Fibroblast of skin of right biceps (primary cell): Measurements from ENCODE around the gene NDUFV3.
"Not testable (repeated sequence)": the region's sequence is repeated elsewhere in the genome, so short reads cannot be mapped to it uniquely, and the experiment has no call there.

ENCODE experiments used
- DNase-seq: peaks from one replicate; pipeline ENCODE4 v3.0.0-alpha.2; 2013

NDUFV3 gene

DNA sequence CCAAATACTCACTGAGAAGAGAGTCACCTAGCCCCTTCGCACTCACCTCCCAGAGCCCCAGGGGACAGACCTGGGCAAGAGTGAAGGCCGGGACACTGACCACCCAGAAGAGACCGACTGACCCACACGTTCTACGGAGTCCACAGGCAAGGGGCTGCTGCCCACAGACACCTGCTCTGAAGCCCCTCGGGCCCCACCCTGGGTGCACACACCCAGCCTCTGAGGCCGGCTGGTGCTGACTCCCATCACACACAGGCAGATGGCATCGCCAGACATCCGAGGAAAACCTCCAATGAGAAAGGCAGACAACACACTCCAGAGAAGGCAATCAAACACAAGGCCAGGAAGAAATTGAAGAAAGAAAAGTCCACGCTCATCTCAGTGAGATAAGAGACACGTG is 35.9 kb upstream of the NDUFV3 start:
- no peak for DNase-seq

DNA sequence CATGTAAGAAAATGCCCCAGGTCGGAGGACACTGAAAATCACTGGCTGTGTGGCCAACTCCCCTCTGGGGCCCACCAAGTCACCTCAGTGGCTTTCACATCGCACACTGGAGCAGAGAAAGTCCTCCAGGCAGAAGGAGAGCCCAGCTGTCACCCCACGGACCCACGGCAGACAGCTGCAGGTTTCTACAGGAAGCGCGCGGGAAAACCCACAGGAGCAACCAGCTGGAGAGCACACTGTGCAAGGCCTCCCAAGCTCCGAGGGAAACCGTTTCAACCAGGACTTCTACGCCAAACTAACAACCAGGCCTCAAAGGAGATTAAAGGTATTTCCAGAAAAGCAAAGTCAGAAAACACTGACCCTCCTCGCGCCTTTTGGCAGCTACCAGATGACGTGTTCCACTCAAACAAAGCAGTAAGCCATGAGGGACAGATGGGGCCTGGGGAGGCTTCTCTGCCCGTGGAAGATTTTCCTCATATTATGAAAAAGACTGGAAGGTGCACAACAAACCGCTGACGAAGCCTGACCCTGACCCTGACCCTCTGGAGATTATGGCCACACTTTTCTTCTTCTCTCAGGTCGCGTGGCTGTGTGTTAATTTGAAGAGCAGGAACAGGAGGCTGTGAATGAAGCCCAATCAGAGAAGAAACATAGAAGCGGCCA is 34.8 kb upstream of the NDUFV3 start:
- DNase-seq: no peak

DNA sequence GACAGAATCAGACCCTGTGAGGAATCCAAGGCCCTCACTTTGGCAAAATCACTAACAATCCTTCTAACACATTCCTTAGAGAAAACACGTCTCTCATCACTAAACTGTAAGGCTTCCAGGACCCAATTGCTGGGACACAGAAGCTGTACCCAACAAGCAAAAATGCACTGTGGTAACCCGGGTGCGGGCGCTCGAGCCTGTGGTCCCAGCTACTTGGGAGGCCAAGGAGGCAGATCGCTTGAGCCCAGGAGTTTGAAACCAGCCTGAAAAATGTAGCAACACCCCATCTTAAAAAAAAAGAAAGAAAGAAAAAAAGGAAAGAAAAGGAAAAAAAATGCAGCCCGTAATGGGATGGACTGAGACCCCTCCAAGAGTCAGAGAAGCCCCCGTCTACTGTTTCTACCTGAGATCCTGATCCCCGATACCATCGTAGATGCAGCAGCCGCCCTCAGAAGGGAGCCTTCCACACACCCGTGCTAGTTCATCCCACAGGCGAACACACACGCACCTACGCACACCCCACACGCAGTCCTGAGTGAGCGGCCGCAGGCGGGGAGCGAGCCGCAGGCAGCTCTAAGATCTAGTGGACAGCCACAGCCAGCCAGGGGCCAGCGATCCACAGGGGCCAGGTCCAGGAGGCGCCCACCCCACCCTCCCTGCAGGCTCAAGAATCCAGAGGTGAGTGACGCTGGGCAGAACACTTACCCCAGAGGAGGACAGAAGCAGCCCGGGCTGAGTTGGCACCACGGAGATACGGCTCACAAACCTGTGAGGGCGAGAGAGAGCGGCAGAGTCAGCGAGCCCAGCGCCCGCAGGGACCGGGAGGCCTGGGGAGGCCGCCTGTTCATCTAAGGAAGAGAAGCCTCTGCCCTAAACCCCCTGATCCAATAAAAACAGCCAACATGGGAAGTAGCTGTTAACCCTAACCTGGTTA is 33.9 kb upstream of the NDUFV3 start:
- DNase-seq: no peak

DNA sequence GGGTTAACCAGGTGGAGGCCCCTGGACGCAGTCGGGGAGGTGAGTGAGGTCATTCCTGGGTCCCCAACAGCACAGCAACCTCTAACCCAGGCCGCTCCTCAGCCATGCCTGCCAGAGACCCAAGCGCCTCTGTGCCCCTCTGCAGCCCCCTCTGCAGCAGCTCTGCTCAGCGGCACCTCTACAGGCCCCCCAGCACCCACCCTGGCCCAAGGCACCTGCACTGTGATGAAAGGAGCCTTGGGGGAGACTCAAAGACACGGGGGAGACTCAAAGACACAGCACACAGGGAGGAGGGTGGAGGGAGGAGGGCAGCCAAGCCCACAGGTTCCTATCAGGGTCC is 33.2 kb upstream of the NDUFV3 start:
- no peak for DNase-seq

DNA sequence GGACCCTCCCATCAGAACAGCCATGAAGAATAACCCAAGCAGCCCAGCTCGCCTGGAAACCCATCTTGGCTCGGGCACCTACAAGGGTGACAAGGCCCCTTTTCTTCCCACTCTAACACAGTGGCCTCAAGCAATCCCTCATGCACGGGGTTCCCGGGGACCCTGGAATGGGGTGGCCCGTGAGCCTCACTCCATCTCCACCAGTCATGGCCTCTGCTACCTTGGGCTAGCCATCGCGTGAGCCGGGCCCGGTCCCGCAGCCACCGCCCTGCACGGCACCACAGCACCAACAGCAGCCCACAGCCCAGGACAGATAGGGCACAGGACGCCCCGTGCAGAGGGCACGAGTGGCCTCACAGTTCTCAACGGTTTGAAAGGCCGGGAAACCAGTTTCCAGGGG is 32.8 kb upstream of the NDUFV3 start:
- DNase-seq: no peak

DNA sequence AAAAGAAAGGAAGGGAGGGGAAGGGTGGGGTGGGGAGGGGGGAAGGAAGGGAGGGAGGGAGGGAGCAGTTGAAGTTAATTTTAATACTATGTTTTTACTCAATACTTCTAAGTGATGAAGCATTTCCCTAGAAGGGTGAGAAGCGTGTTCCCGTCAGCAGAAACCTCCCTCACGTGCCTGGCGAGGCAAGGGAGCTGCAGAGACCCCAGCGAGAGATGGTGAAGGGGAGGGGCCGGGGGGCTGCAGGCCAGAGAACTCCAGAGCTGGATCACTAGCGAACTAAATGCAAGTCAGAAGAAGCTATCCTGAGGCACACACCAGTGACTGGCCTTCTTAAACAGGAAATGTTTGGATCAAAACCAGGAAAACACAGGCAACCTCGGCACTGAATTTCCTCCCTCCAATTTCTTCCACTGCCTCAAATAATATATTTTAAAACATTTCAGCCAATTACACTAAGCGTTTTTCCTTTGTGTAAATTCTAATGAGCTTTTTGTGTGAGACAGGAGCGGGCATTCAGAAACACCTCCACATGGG is 31.7 kb upstream of the NDUFV3 start:
- DNase-seq: no peak

DNA sequence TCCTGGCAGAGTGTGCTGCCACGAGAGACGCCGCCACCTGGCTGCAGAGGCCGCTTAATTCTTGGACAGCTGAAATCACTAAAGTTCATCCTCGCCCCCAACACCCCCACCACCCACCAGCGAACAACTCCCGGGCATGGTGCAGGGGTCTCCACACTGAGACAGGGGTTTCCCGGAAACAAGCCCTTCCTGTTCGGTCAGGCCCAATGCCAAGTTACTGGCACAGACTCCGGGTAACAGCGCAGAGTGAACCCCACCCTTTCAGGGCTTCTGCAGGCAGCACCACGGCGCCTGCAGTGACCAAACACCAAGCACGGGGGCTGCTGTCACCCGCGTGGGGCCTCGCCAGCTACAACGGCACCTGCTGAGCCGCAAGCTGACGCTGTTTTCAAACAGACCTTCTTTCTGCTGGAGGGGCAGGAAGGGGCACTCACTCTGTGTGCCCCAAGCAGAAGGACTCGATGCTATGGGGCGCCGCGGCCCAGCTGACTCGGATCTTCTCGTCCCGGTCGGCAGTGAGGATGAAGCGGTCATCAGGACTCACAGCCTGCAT is 31.2 kb upstream of the NDUFV3 start:
- DNase-seq: no peak

DNA sequence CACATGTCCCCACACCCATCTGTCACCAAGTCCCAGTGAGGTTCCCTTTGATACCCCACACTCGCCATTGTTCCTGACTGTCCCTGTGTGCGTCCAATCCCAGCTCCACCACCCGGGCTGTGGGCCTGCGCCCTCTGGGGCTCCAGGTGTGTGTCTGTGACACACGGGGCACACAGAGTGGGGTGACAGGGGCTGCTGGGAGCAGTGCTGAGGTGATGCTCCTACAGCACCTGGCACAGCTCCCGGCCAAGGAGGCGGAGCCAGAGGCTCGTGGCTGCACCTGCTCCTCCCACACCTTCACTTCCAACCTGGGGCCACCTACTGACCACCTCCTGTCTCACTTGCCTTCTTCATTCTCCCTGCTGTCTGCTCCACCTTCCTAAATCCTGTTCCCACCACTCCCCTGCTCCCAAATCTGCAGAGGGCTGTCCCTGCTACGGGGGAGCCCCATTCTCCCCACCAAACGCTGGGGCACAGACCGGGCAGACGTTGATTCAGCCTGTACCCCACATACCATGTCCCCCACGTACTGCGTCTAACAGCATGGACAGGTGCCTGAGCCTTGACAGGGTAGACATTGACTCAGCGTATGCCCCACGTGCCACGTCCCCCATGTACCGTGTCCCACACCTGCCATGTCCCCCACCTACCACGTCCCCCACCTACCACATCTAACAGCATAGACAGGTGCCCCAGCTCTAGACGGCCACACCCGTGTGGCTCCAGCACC is 30.2 kb upstream of the NDUFV3 start:
- no peak for DNase-seq

DNA sequence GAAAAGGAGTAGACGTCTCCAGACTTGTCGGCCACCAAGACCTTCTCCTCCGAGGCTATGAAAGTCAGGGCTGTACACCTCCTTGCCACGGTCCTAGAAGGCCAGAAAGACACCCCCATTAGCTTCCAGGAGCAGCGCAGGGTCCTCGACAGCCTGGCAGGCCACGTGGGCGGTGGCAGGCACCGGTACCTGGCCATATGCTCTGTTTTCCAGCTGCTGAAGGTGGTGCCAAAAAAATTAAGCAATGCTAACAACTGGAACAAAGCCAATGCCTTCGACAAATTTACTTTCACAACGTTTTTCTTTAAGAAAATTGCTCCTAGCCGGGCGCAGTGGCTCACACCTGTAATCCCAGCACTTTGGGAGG is 29.6 kb upstream of the NDUFV3 start:
- DNase-seq: no peak

DNA sequence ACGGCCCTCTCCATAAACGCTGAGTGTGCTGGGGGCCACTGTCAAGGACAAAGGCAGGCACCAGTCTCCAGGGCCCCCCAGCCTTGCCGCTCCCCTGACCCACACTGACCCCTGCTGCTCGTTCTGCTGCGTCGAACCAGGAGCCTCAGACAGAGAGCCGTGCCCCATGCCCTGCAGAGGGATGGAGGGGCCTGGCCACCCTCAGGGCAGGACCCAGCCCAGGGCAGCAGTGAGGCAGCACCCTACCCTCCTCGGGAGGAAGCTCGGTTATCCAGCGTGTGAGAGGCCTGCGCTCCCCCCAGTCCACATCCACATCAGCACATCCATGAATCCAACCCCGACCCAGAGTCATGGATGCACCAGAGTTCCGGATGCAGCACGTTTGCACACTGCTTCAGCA is 28.8 kb upstream of the NDUFV3 start:
- no peak for DNase-seq

DNA sequence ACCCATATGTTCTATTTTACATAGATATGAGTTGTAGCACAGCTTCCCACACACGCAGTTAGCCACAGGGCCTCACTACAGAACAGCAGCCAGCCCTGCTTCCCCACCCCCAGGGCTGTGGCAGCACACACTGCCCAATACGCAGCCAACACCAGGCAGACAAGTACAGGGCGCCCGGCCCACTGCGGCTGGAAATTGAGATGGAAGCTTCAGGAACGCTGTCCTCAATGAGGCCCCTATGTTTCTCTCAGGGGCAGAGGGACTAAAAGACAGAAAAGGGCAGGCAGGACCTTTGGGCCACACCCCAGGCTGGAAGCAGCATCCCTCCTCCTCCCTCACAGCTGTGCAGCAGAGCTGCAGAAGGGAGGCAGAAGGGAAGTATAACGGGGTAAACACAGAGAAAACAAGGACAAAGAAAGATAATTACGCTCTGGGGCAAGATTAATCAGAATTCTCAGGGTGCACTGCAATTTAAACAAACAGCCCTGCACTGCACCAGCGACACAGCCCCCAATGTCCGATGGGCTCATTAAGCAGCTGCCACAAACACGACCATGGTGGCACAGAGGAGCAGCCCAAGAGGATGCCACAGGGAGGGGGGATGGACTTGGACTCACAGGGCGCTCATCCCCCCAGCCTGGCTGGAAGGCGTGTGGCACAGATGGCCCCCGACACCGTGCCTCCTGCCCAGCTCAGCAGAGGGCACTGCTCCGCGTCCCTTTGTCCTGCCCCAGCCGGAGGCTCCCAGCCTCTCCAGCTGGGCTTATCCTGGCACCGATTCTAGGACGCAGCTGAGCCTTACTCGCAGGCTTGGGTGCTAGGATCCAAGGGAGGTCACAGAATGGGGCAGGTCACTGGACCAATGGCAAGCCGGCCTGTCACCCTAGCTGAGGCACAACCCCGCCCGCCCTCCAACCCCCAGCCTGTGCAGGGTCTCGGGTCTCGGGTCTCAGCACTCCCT is 28.0 kb upstream of the NDUFV3 start:
- DNase-seq: no peak

DNA sequence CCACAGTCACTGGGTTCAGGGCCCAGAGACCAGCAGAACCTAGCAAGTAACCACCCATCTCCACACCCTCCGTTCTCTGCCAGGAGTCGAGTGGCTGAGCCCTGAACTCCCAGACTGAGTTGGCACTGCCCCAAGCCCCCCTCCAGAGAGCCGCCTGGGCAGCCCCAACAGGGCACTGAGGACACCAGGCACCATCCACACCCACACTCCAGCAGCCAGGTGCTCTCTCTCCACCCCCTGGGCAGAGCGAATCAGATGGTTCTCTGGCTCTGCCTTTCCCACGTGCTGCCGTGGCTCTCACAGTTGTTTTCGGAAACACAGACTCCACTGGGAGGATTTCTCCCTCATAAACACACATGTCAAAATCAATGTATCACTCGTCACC is 27.3 kb upstream of the NDUFV3 start:
- DNase-seq: no peak

DNA sequence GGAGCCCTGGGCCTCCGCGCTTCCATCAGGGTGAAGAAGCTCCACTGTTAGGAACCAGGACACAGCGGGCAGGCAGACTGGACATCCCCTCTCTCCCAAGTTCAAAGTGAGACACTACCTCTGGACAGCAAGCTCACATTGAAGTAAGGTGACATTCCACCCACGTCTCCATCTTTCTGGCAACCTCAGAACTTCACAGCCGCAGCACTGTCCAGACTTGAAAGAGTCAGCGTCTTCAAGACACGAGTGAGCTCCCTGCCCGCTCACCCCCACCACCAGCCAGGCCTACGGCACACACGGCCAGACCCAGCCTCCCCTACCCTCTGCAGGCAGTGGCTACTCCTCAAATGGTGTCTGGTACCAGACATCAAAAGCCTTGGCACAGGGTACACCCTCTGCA is 24.9 kb upstream of the NDUFV3 start:
- no peak for DNase-seq

DNA sequence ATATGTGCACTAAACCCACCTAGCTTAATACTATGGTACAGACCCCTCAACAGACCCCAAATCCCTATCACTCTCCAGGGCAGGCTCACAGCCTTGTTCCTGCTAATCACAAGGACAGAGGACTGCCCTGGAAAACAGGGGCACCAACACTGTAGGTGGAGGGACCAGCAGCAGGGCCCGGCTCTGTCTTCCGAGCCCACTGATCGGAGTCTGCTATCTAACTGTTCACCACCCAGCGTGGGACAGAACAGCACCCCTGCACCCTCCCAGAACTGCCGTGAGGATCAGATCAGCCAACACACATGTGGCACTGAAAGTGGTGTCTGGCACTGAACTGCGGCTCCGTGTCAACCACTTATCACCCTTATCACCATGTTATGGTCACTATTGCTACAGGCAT is 20.0 kb upstream of the NDUFV3 start:
- no peak for DNase-seq

DNA sequence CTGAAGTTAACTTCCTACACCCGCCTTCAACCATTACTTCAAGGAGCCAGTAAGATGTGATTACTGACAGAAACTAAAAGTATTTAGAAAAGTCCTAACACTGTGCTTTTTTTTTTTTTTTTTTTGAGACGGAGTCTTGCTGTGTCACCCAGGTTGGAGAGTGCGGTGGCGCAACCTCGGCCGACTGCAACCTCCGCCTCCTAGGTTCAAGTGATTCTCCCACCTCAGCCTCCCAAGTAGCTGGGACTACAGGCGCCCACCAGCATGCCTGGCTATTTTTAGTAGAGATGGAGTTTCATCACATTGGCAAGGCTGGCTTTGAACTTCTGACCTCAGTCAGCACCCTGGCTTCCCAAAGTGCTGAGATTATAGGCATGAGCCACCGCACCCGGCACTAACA is 17.3 kb upstream of the NDUFV3 start:
- not testable (repeated sequence) for DNase-seq

DNA sequence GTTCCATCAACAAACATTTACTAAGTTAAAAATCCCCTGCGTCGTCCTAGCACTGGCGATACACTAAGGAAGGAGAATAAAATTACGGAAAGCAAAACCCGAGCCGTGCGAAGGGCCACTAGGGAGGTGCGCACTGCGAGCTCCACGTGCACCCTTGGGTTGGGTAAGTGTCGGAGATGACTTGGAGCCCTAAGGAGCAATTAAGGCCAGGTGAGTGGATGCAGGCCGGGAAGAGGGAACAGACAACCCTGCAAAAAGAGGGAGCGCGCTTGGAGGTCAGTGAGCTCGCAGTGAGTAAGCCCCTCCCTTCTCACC is 14.5 kb upstream of the NDUFV3 start:
- no peak for DNase-seq

DNA sequence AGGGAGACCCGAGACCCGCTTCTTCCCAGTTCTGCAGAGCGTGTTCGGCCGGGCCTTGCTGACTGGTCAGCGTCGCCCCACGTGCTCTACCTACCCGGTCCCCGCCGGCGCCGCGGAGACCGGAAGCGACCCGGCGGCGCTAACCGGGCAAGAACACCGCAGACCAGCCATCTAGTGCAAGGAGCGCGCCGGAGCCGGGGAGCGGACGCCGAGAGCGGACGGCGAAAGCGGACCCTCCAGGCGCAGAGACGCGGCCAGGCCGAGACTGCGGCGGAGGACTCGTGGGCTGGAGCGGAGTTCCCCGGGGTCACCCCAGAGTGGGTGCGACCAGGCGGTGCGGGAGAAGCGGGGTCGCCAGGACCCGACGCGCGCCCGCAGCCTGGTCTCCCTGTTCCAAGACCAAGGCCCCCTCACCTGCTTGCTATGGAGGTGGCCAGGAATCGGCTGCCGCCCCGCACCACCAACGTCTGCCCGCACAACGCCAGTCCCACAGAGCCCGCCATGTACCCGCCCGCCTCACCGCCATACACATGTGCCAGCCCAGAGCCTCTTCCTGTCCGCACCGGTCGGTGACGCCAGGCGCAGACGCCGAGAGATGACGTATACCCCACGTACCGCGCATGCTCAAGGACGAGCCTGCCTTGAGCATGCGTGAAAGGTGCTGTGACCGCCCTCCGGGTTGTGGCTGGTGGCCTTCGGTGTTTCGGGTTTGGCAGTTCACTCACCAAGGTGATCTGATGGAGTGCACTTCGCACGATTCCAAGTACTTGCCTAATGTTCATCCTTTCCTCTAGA is 13.9 kb upstream of the NDUFV3 start, which contains the start of gene WDR4:
TSS of gene WDR4 (minus strand) at position 547 of the 795 bp plus-strand sequence. CDS start at position 503, 44 bp downstream.
- DNase-seq: peak; percentile 97

DNA sequence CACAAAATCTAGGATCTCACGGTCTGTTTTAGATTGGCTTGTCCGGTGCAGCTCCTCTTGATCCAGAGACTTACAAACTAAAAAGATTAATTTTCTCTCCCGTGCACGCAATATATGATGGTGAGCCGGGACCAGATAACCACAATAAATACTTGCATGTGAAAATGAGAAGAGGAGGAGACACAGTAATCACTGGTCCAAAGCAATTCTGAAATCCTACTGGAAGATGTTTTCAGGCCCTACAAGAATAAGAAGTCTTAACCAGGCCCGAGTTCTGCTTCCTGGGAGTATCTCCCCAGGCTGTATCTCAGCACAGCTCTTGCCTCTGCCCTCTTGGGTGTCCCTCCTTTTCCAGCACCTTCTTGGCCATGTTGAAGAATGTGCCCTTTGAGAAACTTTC is 12.8 kb upstream of the NDUFV3 start:
- no peak for DNase-seq

DNA sequence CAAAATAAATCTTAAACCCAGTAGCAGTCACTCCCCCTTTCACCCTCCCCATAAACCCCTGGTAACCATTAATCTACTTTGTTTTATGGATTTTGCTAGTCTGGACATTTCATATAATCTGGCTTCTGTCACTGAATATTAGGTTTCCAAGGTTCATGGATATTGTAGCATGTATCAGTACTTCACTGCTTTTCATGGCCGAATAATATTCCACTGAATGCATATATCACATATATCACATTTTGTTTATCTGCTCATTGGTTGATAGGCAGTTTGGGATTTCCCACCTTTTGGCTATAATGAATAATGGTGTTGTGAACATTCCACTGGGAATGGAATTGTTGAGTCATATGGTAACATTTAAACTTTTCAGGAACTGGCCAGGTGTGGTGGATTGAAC is 9.2 kb upstream of the NDUFV3 start:
- DNase-seq: no peak

DNA sequence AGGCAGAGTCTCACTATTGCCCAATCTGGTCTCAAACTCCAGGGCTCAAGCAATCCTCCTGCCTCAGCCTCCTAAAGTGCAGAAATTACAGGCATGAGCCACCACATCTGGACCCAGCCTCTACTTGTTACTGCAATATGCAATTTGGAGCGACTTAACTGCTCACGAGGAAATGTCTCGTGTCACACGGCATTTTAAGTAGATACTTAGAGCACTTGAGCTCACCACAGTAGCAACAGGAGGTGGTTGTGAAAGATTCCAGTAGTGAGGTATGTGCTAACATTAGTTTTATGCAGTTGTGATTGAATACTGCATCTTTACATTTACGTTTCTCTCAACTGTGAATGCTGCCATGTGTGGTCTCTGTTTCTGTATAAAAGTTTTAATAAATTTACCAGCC is 5.8 kb upstream of the NDUFV3 start:
- DNase-seq: no peak

DNA sequence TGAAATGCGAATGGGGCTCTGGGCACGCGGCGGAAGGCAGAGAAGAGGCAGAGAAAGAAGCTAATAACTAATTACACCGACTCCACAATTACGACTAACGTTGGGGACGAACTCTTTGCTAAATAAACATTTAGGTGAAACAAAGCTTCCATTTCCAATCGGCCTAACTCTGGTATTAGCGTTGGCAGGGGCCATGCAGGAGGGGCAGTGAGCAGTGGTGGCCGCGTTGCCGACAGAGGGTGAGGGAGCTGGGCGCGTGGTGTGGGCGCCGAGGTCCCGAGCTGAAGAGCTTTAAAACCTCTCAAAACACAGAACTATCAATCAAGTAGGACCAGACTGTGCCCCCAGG is 553 bp upstream of the NDUFV3 start:
- no peak for DNase-seq

DNA sequence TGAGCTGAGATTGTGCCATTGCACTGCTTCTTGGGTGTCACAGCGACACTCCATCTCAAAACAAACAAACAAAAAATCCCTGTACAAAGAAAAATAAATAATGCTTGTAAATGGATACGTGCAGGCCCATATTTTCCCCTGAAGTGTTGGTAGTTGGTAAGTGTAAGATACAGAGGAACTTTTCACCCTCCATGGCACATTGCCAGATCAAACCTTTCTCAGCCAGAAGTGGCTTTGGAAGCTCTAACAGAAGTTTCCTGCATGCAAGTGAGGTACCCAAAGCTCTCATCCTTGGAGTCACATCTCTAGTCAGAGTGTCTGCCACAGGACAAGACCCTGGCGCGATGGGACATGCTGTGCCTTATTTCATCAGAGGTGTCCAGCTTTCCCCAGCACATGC is 7.3 kb downstream of the NDUFV3 start:
- no peak for DNase-seq
